Activated naive CD4-positive, alpha-beta T cell (primary cell): ENCODE data around the gene HFM1.

ENCODE experiments used
- DNase-seq, 4 experiments: peaks; one replicate each; lab custom pipeline; 2025; lab: John Stamatoyannopoulos, UW

The HFM1 gene

GRCh38 chr1:91261655-91262054, 143.0 kb downstream of the HFM1 start:
- no peak for DNase-seq

- no peak for DNase-seq
These were observed 159.2 kb downstream of the HFM1 start for GRCh38 chr1:91245435-91245834.

- DNase-seq: no peak
These were observed 159.9 kb downstream of the HFM1 start for GRCh38 chr1:91244737-91245136.

- DNase-seq: no peak
These were observed 161.5 kb downstream of the HFM1 start for GRCh38 chr1:91243171-91243570.

- DNase-seq: no peak
These were observed 170.5 kb downstream of the HFM1 start for GRCh38 chr1:91234181-91234580.

- no peak for DNase-seq
These were observed 177.9 kb downstream of the HFM1 start for GRCh38 chr1:91226741-91227140.

GRCh38 chr1:91224878-91225277, 179.8 kb downstream of the HFM1 start:
- no peak for DNase-seq

- no peak for DNase-seq
These were observed 183.6 kb downstream of the HFM1 start for GRCh38 chr1:91221017-91221416.

- DNase-seq: no peak
These were observed 186.7 kb downstream of the HFM1 start for GRCh38 chr1:91217911-91218310.
